ENCODE measurements around the gene MAN1C1. TPM values are rescaled to one million over a fixed set of nuclear protein-coding genes. Genes with fewer than 3 reads are reported as not detected.
"Not testable (repeated sequence)": the region's sequence is repeated elsewhere in the genome, so short reads cannot be mapped to it uniquely, and the experiment has no call there.

MAN1C1 gene
- total RNA-seq, 1 experiment from 2014 or later, result 9.3 TPM

DNA sequence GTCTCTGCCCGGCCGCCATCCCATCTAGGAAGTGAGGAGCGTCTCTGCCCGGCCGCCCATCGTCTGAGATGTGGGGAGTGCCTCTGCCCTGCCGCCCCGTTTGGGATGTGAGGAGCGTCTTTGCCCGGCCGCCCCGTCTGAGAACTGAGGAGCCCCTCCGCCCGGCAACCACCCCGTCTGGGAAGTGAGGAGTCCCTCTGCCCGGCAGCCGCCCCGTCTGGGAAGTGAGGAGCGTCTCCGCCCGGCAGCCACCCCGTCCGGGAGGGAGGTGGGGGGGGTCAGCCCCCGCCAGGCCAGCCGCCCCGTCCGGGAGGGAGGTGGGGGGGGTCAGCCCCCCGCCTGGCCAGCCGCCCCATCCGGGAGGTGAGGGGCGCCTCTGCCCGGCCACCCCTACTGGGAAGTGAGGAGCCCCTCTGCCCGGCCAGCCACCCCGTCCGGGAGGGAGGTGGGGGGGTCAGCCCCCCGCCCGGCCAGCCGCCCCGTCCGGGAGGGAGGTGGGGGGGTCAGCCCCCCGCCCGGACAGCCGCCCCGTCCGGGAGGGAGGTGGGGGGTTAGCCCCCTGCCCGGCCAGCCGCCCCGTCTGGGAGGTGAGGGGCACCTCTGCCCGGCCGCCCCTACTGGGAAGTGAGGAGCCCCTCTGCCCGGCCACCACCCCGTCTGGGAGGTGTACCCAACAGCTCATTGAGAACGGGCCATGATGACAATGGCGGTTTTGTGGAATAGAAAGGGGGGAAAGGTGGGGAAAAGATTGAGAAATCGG is 12.6 kb upstream of the MAN1C1 start:
- not testable (repeated sequence) for H2AK5ac ChIP-seq (ENCODE audit: insufficient read length, low read length); H3K79me2 ChIP-seq (ENCODE audit: insufficient read depth, low read length); H4K5ac ChIP-seq (ENCODE audit: insufficient read length, low read depth, low read length); H3K4me2 ChIP-seq (ENCODE audit: insufficient read depth, insufficient read length, low read length); H2BK12ac ChIP-seq (ENCODE audit: insufficient read length, low read depth, low read length); H2BK20ac ChIP-seq (ENCODE audit: low read depth, low read length, poor library complexity, severe bottlenecking); H3K79me1 ChIP-seq (ENCODE audit: insufficient read depth, low read depth, low read length, poor library complexity, severe bottlenecking); H3K4me1 ChIP-seq (ENCODE audit: insufficient read depth, low read length); H3K27me3 Mint-ChIP-seq (ENCODE audit: low read depth); H3K9ac ChIP-seq (ENCODE audit: extremely low read depth, insufficient read length, low read length); H2BK120ac ChIP-seq (ENCODE audit: low read depth, low read length, poor library complexity, severe bottlenecking); H4K91ac ChIP-seq (ENCODE audit: insufficient read length, low read depth, low read length); H3T11ph ChIP-seq (ENCODE audit: low read length); H3K23ac ChIP-seq (ENCODE audit: insufficient read length, low read depth, low read length); H2BK5ac ChIP-seq (ENCODE audit: insufficient read length, low read length); H2AFZ ChIP-seq (ENCODE audit: low read length); DNase-seq; H3K56ac ChIP-seq (ENCODE audit: insufficient read length, low read depth, low read length); H3K36me3 Mint-ChIP-seq (ENCODE audit: insufficient read depth in 1 of 3, low read depth in 3 of 3); H3K14ac ChIP-seq (ENCODE audit: insufficient read depth, low read length); H2BK15ac ChIP-seq (ENCODE audit: low read depth, low read length); H3K27ac Mint-ChIP-seq; H3K9me3 ChIP-seq (ENCODE audit: control insufficient read depth, low read depth, low read length); H3K18ac ChIP-seq (ENCODE audit: insufficient read length, low read depth, low read length); H3K4me1 Mint-ChIP-seq; H3K27ac ChIP-seq (ENCODE audit: insufficient read length, low read depth, low read length); H3K4me3 Mint-ChIP-seq; H4K8ac ChIP-seq (replicated peaks; ENCODE audit: insufficient read length, low read depth, low read length); H3K27me3 ChIP-seq (ENCODE audit: insufficient read depth, low read length); H4K20me1 ChIP-seq (ENCODE audit: control insufficient read depth, insufficient read depth, insufficient read length); H3K9me3 Mint-ChIP-seq; H3K4ac ChIP-seq (ENCODE audit: low read depth, low read length); H3K23me2 ChIP-seq (ENCODE audit: insufficient read length, low read depth, low read length, poor library complexity, severe bottlenecking)
- no CpG with 5 or more reads among the region's 55 CpGs for WGBS (ENCODE audit: extremely low coverage, insufficient read length, low lambda C conversion rate)
